H1 (cell line): ENCODE results near the gene ACYP1.

Source experiments
- BACH1 ChIP-seq: IDR thresholded peaks from 2 replicates; pipeline ENCODE4 v1.6.1; 2012; ENCODE audit warnings: low read length, improper control_type of control experiment
- EP300 ChIP-seq, 2 experiments: IDR thresholded peaks; 1 replicate in 1 of 2; 2 replicates in 1 of 2; pipeline ENCODE4 v1.6.1; 2011 to 2012; ENCODE audit warnings: low read depth in 2 of 2, low read length in 2 of 2, mild to moderate bottlenecking in 2 of 2, borderline replicate concordance in 1 of 2, inconsistent platforms in 1 of 2, moderate library complexity in 1 of 2
- GABPA ChIP-seq: IDR thresholded peaks from 2 replicates; pipeline ENCODE4 v1.6.1; 2011; ENCODE audit warnings: mild to moderate bottlenecking, low read length, moderate library complexity, borderline replicate concordance; ENCODE audit not compliant: insufficient read depth
- POLR2A ChIP-seq, 2 experiments: IDR thresholded peaks; 1 replicate in 1 of 2; 2 replicates in 1 of 2; pipeline ENCODE4 v1.6.1; 2011; ENCODE audit warnings: low read depth in 2 of 2, low read length in 2 of 2, mild to moderate bottlenecking in 2 of 2; ENCODE audit errors: control extremely low read depth in 1 of 2
- POLR2AphosphoS5 ChIP-seq: IDR thresholded peaks from 2 replicates; pipeline ENCODE4 v1.6.1; 2011; ENCODE audit warnings: low read depth, low read length
- RAD21 ChIP-seq, 2 experiments: IDR thresholded peaks in 1 of 2; conservative IDR thresholded peaks in 1 of 2; 2 replicates each; pipeline ENCODE4 v1.6.1; 2011; ENCODE audit warnings: low read depth in 2 of 2, low read length in 2 of 2, improper control_type of control experiment in 1 of 2, inconsistent platforms in 1 of 2, mild to moderate bottlenecking in 1 of 2, moderate library complexity in 1 of 2
- RFX5 ChIP-seq: IDR thresholded peaks from 2 replicates; pipeline ENCODE4 v1.6.1; 2011; ENCODE audit warnings: low read depth, low read length, improper control_type of control experiment, borderline replicate concordance
- TAF1 ChIP-seq: IDR thresholded peaks from 2 replicates; pipeline ENCODE4 v1.6.1; 2011; ENCODE audit warnings: mild to moderate bottlenecking, low read depth, low read length
- TEAD4 ChIP-seq: IDR thresholded peaks from 2 replicates; pipeline ENCODE4 v1.6.1; 2012; ENCODE audit warnings: low read depth, low read length, inconsistent platforms, mixed read lengths
- TF ChIP-seq, protein P1 (sequence below), 3 experiments: IDR thresholded peaks; 1 replicate in 2 of 3; 2 replicates in 1 of 3; pipeline versions ENCODE4 v1.5.1 to v1.6.1; 2011; ENCODE audit warnings: low read length in 3 of 3, mild to moderate bottlenecking in 3 of 3, inconsistent platforms in 2 of 3, low read depth in 1 of 3, moderate library complexity in 1 of 3; ENCODE audit not compliant: insufficient read depth in 1 of 3; ENCODE audit errors: control extremely low read depth in 1 of 3
- TF ChIP-seq, protein P2 (sequence below): IDR thresholded peaks from 2 replicates; pipeline ENCODE4 v1.6.1; 2011; ENCODE audit warnings: low read depth, mild to moderate bottlenecking, low read length; ENCODE audit not compliant: insufficient read depth

DNA sequence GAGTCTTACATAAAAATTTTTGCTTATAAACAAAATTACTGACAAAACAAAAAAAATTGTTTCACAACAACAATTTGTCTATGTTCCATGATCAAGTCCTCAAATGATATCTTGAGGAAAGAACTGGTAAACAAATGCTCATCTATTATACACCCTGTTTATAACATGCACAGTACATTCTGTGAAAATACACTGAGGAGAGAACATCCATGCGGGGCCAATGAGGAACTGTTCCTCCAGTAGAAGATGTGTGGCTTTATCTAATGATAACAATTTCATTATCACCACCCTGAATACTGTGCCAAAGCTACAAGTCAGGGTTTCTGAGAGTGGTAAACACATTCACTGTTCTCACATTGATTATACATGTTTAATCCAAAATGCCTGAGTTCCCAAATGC lies 23.3 kb downstream of the ACYP1 start:
- TF ChIP-seq, protein P1, sequence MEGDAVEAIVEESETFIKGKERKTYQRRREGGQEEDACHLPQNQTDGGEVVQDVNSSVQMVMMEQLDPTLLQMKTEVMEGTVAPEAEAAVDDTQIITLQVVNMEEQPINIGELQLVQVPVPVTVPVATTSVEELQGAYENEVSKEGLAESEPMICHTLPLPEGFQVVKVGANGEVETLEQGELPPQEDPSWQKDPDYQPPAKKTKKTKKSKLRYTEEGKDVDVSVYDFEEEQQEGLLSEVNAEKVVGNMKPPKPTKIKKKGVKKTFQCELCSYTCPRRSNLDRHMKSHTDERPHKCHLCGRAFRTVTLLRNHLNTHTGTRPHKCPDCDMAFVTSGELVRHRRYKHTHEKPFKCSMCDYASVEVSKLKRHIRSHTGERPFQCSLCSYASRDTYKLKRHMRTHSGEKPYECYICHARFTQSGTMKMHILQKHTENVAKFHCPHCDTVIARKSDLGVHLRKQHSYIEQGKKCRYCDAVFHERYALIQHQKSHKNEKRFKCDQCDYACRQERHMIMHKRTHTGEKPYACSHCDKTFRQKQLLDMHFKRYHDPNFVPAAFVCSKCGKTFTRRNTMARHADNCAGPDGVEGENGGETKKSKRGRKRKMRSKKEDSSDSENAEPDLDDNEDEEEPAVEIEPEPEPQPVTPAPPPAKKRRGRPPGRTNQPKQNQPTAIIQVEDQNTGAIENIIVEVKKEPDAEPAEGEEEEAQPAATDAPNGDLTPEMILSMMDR (IDR thresholded peaks at IDR 0.05; ENCODE audit: control extremely low read depth in 1 of 3, insufficient read depth in 1 of 3, low read depth in 1 of 3, low read length in 3 of 3) = no peak
- TF ChIP-seq POLR2AphosphoS5 = no peak
- TF ChIP-seq, protein P2, sequence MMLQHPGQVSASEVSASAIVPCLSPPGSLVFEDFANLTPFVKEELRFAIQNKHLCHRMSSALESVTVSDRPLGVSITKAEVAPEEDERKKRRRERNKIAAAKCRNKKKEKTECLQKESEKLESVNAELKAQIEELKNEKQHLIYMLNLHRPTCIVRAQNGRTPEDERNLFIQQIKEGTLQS = no peak
- TF ChIP-seq TAF1 = no peak
- TF ChIP-seq RAD21 (IDR thresholded peaks at IDR 0.05 in 1 of 2, conservative IDR thresholded peaks at IDR 0.05 in 1 of 2; ENCODE audit: low read depth in 2 of 2, low read length in 2 of 2) = no peak
- TF ChIP-seq GABPA = no peak
- TF ChIP-seq BACH1 = no peak
- no peak for TF ChIP-seq TEAD4
- TF ChIP-seq POLR2A (IDR thresholded peaks at IDR 0.05; ENCODE audit: control extremely low read depth in 1 of 2, low read depth in 2 of 2, low read length in 2 of 2) = no peak
- TF ChIP-seq RFX5 = no peak
- no peak for TF ChIP-seq EP300 (IDR thresholded peaks at IDR 0.05; ENCODE audit: borderline replicate concordance in 1 of 2, low read depth in 2 of 2, low read length in 2 of 2)
